SH-SY5Y (cell line): ENCODE measurements around the gene OSR1.

Experiments used
- GATA2 ChIP-seq: IDR thresholded peaks from 2 replicates; pipeline ENCODE4 v1.6.1; 2011; ENCODE audit warnings: mild to moderate bottlenecking, low read depth, low read length
- GATA3 ChIP-seq: IDR thresholded peaks from 2 replicates; pipeline ENCODE4 v1.6.1; 2011; ENCODE audit warnings: low read depth, mild to moderate bottlenecking, low read length, moderate library complexity

- no peak for TF ChIP-seq GATA3
- no peak for TF ChIP-seq GATA2
Observed at GRCh38 chr2:19359021-19359357, 566 bp upstream of the OSR1 start.
